HepG2 (cell line): ENCODE measurements around the gene SEMA5B. TPM values are rescaled to one million over a fixed set of nuclear protein-coding genes. Genes with fewer than 3 reads are reported as not detected.

Source experiments
- ATAC-seq: fragments of 200-7000 bp; cut with Tn5 transposase; 3 replicates; pipeline ENCODE4 v1.9.1; 2020; ENCODE audit warnings: mild to moderate bottlenecking, moderate library complexity
- BruUV-seq: library from RNA; stranded (reverse); fragments of 400-500 nt; replicated peaks from 2 replicates; lab custom pipeline; 2021; lab: Mats Ljungman, UMichigan
- CTCF ChIA-PET: fragments of 300-600 bp; formaldehyde crosslinking; extraction: SDS; loops from one replicate; lab custom pipeline; 2021; ENCODE audit warnings: low total read pairs, inconsistent platforms, low intra/inter-chr PET ratio; lab: Yijun Ruan, JAX
- POLR2A ChIA-PET: fragments of 350-600 bp; sonication (Branson Sonifier 250); formaldehyde crosslinking; loops from one replicate; lab custom pipeline; 2020; ENCODE audit warnings: antibody characterized with exemption, inconsistent platforms; lab: Yijun Ruan, JAX
- DNase-seq: peaks from one replicate; pipeline ENCODE4 v3.0.0-alpha.2; 2015; ENCODE audit warnings: low spot score
- FAIRE-seq: peaks from 3 replicates; lab custom pipeline; 2011; peaks lifted over from hg19 to GRCh38; lab: Jason Lieb, UNC
- H2AFZ ChIP-seq: one replicate; pipeline ENCODE4 v1.6.1; 2011; ENCODE audit warnings: low read length, inconsistent platforms
- H3K27ac ChIP-seq: fragments of 300-600 bp; 3 replicates; pipeline ENCODE4 v1.8.0; 2011; ENCODE audit warnings: mixed run types, mild to moderate bottlenecking, mixed read lengths, low read length, inconsistent platforms; ENCODE audit not compliant: insufficient read depth; ENCODE audit errors: extremely low read length
- H3K27me3 ChIP-seq, 2 experiments: fragments of 200-600 bp in 1 of 2; 2 replicates in 1 of 2; 3 replicates in 1 of 2; pipeline versions ENCODE4 v1.6.0 to v1.8.0; 2011; ENCODE audit warnings: low read length in 2 of 2, mild to moderate bottlenecking in 2 of 2, moderate library complexity in 2 of 2, inconsistent platforms in 1 of 2; ENCODE audit not compliant: insufficient read depth in 2 of 2, control insufficient read depth in 1 of 2
- H3K36me3 ChIP-seq, 2 experiments: fragments of 200-600 bp in 1 of 2; replicated peaks in 1 of 2; 2 replicates in 1 of 2; 3 replicates in 1 of 2; pipeline versions ENCODE4 v1.5.1 to v1.8.0; 2011; ENCODE audit warnings: low read length in 2 of 2, inconsistent platforms in 1 of 2; ENCODE audit not compliant: insufficient read depth in 2 of 2, control insufficient read depth in 1 of 2
- H3K4me1 ChIP-seq: 2 replicates; pipeline ENCODE4 v1.5.1; 2012; ENCODE audit warnings: low read length, inconsistent platforms; ENCODE audit not compliant: insufficient read depth
- H3K4me2 ChIP-seq: 2 replicates; pipeline ENCODE4 v1.6.0; 2011; ENCODE audit warnings: low read depth, low read length, inconsistent platforms
- H3K4me3 ChIP-seq, 3 experiments: fragments of 200-600 bp in 1 of 3; sonication (generic), shearing (Covaris generic) in 1 of 3; replicated peaks in 1 of 3; 2 replicates each; pipeline ENCODE4 v1.5.1; 2011 to 2016; ENCODE audit warnings: low read length in 3 of 3, inconsistent platforms in 2 of 3, low read depth in 2 of 3, mild to moderate bottlenecking in 2 of 3, control low read depth in 1 of 3, mixed read lengths in 1 of 3; ENCODE audit not compliant: insufficient read depth in 1 of 3
- H3K79me2 ChIP-seq: one replicate; pipeline ENCODE4 v1.6.1; 2011; ENCODE audit warnings: low read length, inconsistent platforms; ENCODE audit not compliant: insufficient read depth
- H3K9ac ChIP-seq: 2 replicates; pipeline ENCODE4 v1.6.0; 2011; ENCODE audit warnings: mild to moderate bottlenecking, low read depth, low read length, inconsistent platforms; ENCODE audit not compliant: insufficient read depth
- H3K9me3 ChIP-seq: 2 replicates; pipeline ENCODE4 v1.5.1; 2012; ENCODE audit warnings: mild to moderate bottlenecking, low read length
- H4K20me1 ChIP-seq: 2 replicates; pipeline ENCODE4 v1.6.0; 2011; ENCODE audit warnings: inconsistent platforms, mild to moderate bottlenecking, low read length, moderate library complexity; ENCODE audit not compliant: insufficient read depth
- ELK4 ChIP-seq: sonication (generic); formaldehyde crosslinking; IDR thresholded peaks from 2 replicates; pipeline ENCODE4 v1.9.0; 2021; ENCODE audit warnings: missing genetic modification reagents, borderline replicate concordance
- KAT8 ChIP-seq: IDR thresholded peaks from 2 replicates; pipeline ENCODE4 v1.6.1; 2016; ENCODE audit warnings: missing genetic modification reagents, missing compliant biosample characterization
- MAF1 ChIP-seq: sonication (generic); formaldehyde crosslinking; IDR thresholded peaks from 2 replicates; pipeline ENCODE4 v1.5.0; 2020; ENCODE audit warnings: missing genetic modification reagents, borderline replicate concordance
- MED1 ChIP-seq: sonication (generic); formaldehyde crosslinking; IDR thresholded peaks from 2 replicates; pipeline ENCODE4 v1.4.0; 2020; ENCODE audit warnings: missing genetic modification reagents
- NRL ChIP-seq: sonication (generic); formaldehyde crosslinking; IDR thresholded peaks from 2 replicates; pipeline ENCODE4 v1.5.0; 2020; ENCODE audit warnings: missing genetic modification reagents, mild to moderate bottlenecking, moderate library complexity, borderline replicate concordance
- RELA ChIP-seq: sonication (generic); formaldehyde crosslinking; IDR thresholded peaks from 2 replicates; pipeline ENCODE4 v1.4.0; 2020; ENCODE audit warnings: missing genetic modification reagents
- SAFB2 ChIP-seq: sonication (generic); formaldehyde crosslinking; IDR thresholded peaks from 2 replicates; pipeline ENCODE4 v1.5.1; 2020; ENCODE audit warnings: missing genetic modification reagents, low read depth, mild to moderate bottlenecking, borderline replicate concordance
- WGBS: methylation state at CpG from one replicate; pipeline ENCODE4 v1.1.6; 2017; ENCODE audit warnings: low lambda C conversion rate; 5-methylcytosine and 5-hydroxymethylcytosine counted together
- in situ Hi-C: cut with HindIII; loops from 2 replicates; pipeline ENCODE4 v1.10.0; 2017; ENCODE audit warnings: low pct_unique_long_range_greater_than_20kb; ENCODE audit not compliant: extremely low pct_ligation_motif_present
- intact Hi-C: fragments of 100-400 bp; cut with micrococcal nuclease; formaldehyde crosslinking; loops from one replicate; pipeline ENCODE4 v1.10.0; 2022; ENCODE audit not compliant: unreplicated experiment
- polyA plus RNA-seq, 8 experiments: library from polyadenylated mRNA; depleted of rRNA in 3 of 8; stranded (reverse) in 7 of 8; unstranded in 1 of 8; fragments of >200 nt; fragmentation: Illumina TruSeq in 4 of 8; extraction: Trizol in 4 of 8; gene quantifications; 2 replicates each; pipeline versions ENCODE4 v1.2.1 to v1.2.3, GENCODE V29; 2011 to 2016; ENCODE audit warnings: low read depth in 4 of 8, missing spikeins in 1 of 8, mixed read lengths in 1 of 8; ENCODE audit not compliant: insufficient read depth in 1 of 8
- total RNA-seq, 5 experiments: library from RNA; depleted of rRNA; stranded (reverse); fragments of >200 nt; fragmentation: Illumina TruSeq; extraction: Trizol; gene quantifications; 2 replicates each; pipeline ENCODE4 v1.2.3, GENCODE V29; 2016; ENCODE audit warnings: low read depth in 1 of 5
- TF ChIP-seq, protein P1 (sequence below): sonication (generic); formaldehyde crosslinking; IDR thresholded peaks from 2 replicates; pipeline ENCODE4 v1.5.1; 2020; ENCODE audit warnings: mild to moderate bottlenecking, missing genetic modification reagents, borderline replicate concordance

The SEMA5B gene
- total and polyA plus RNA-seq, 2 of the 13 experiments (the other 11 are each of a cell fraction or from before 2014, with no cell fraction given) = not detected

DNA sequence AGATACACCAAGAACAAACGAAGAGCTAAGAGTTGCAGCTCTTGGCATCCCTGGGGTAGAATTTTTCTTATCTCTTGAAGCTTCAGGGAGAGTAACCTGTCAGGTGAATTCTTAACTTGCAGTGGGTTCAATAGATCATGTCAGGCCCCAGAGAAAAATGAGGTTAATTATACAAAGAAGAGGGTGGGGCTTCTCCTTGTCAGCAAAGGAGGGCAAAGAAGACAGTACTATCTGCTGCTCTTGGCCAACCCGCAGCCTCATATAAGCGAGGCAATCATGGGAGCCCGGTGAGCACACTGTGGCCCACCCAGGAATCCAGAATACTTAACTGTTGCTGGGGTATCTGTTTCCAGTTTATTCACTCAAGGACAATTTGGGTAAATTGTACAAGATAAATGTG lies 110.2 kb downstream of the SEMA5B start:
- TF ChIP-seq RELA (no peak), MED1 (no peak), SAFB2 (CRISPR knock-in tag) (no peak), KAT8 (no peak), NRL (no peak), MAF1 (CRISPR knock-in tag) (no peak), ELK4 (CRISPR knock-in tag) (no peak)
- TF ChIP-seq, protein P1, sequence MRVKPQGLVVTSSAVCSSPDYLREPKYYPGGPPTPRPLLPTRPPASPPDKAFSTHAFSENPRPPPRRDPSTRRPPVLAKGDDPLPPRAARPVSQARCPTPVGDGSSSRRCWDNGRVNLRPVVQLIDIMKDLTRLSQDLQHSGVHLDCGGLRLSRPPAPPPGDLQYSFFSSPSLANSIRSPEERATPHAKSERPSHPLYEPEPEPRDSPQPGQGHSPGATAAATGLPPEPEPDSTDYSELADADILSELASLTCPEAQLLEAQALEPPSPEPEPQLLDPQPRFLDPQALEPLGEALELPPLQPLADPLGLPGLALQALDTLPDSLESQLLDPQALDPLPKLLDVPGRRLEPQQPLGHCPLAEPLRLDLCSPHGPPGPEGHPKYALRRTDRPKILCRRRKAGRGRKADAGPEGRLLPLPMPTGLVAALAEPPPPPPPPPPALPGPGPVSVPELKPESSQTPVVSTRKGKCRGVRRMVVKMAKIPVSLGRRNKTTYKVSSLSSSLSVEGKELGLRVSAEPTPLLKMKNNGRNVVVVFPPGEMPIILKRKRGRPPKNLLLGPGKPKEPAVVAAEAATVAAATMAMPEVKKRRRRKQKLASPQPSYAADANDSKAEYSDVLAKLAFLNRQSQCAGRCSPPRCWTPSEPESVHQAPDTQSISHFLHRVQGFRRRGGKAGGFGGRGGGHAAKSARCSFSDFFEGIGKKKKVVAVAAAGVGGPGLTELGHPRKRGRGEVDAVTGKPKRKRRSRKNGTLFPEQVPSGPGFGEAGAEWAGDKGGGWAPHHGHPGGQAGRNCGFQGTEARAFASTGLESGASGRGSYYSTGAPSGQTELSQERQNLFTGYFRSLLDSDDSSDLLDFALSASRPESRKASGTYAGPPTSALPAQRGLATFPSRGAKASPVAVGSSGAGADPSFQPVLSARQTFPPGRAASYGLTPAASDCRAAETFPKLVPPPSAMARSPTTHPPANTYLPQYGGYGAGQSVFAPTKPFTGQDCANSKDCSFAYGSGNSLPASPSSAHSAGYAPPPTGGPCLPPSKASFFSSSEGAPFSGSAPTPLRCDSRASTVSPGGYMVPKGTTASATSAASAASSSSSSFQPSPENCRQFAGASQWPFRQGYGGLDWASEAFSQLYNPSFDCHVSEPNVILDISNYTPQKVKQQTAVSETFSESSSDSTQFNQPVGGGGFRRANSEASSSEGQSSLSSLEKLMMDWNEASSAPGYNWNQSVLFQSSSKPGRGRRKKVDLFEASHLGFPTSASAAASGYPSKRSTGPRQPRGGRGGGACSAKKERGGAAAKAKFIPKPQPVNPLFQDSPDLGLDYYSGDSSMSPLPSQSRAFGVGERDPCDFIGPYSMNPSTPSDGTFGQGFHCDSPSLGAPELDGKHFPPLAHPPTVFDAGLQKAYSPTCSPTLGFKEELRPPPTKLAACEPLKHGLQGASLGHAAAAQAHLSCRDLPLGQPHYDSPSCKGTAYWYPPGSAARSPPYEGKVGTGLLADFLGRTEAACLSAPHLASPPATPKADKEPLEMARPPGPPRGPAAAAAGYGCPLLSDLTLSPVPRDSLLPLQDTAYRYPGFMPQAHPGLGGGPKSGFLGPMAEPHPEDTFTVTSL (CRISPR knock-in tag) = no peak
- TF ChIP-seq, all 625 proteins: peak for 0
- POLR2A ChIA-PET = no interaction called here
- Histone ChIP-seq H3K79me2 (no peaks in the 10 kb centered on the region), H3K27ac (no peak overlapping the region), H4K20me1 (no peaks in the 10 kb centered on the region), H3K27me3 (peaks cover 7 to 37% of the 10 kb centered on the region in 2 experiments; a peak in 4 of 5 replicates), H3K9me3 (no peaks in the 10 kb centered on the region), H3K36me3 (no peaks in the 10 kb centered on the region), H3K9ac (no peak overlapping the region), H3K4me2 (no peak overlapping the region), H3K4me1 (no peaks in the 10 kb centered on the region; the same call in 1 of the 2 replicates), H2AFZ (no peak overlapping the region), H3K4me3 (no peak overlapping the region)
- 51% methylated on average over 4 of the region's 4 CpGs for WGBS
- CTCF ChIA-PET = no interaction called here
- DNase-seq (no peak), FAIRE-seq (no peak), ATAC-seq (no peak)
- no TSS peak for BruUV-seq
- intact Hi-C loops (no loop called here), in situ Hi-C loops (no loop called here)
